HG02973 (cell line): Measurements from ENCODE around the gene MIER2.

Source experiments
- ATAC-seq: cut with Tn5 transposase; IDR thresholded peaks from one replicate; pipeline ENCODE4 v1.9.1; 2021; ENCODE audit warnings: moderate library complexity; ENCODE audit not compliant: unreplicated experiment

MIER2 gene

DNA sequence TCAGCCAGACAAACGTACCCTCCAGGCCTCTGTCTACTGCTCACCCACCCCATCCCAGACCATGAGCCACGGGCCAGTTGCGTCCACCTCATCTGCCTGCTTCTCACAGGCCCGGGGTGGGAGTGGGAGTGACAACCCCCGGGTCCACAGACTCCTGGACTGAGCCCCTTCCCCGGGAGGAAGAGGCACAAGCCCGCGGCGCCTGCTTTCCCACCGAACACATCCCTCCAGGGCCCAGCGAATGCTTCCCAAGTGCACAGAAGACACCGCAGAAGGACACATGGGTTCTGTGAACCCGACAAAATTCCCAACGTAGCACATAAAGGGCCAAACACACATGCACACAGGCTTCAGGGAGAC, 35.4 kb downstream of the MIER2 start:
- no peak for ATAC-seq

GRCh38 chr19:308471-309205, 36.0 kb downstream of the MIER2 start:
- no peak for ATAC-seq

GRCh38 chr19:307793-308420, 36.7 kb downstream of the MIER2 start:
- no peak for ATAC-seq

- ATAC-seq: no peak
These were observed 37.5 kb downstream of the MIER2 start for GRCh38 chr19:307111-307531.

DNA sequence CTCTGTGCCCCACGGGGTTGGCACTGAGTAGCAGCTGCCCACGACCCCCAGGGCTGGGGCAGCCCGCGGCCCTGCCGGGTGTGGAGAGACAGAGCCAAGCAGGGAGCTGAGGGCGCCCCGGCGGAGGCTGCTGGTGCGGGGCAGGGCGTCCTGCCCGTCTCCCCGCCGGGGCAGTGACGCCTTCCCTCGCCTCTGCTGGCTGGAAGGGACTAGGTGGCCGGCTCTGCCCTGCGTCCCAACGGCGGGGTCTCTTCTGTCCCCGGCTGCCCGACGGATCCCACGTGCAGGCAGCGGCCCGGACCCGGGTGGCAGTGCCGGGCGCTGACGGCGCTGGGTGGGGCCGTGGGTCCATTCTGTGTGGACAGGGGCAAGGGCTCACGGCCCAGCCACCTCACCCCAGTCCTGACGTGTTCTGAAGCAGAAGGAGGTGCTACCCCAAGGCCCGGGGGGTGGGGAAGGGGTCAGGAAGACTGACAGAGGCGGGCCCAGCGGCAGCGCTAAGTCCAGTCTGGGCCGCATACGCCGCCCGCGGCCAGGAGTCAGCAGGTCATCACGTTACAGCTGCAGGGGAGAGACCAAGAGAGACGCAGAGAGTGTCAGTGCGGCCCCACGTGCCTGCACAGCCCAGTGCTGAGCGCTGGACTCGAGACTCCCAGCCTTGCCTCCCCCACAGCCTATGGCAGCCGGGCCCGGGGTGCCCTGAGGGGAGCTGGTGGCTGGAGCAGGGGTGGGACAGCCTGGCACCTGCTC, 38.3 kb downstream of the MIER2 start:
- no peak for ATAC-seq

DNA sequence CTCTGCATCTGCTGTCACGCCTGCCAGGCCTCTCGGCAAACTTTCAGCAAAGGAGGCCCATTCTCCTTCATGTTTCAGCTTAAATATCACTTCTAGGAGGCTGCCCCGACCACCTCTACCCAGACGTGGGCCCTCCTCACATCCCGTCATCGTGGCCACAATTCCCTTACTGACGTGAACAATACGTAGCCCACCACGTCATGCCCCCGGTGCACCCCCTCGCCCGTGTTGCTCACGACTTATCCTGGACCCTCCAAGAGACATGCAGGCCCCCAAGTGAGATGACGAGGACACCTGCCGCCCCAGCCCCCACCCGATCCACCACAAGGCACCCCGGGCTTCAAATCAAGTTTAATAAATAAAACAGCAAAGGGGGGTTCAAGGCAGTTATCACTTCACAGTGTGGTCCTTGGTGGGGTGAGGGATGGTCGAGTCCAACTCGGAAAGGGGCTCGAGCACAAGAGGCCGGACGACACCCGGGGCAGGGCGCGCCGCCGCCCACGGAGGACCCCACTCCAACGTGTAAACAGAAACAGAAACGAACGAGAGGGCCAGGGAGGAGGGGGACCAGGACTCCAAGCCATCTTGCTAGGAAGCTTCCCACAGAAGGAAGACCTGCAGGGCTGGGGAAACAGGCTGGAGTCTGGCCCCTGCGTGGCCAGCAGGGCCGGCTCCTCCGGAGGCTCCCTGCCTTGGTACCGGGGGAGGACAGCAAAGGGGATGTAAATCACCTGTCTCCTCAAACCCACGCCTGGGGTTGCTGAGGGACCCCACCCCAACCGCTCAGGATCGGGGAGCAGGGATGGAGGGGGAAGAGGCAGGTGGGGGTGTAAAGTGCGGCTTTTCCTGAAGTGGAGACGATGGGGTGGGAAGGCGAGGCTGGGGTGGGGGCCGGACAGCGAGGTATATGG, 39.1 kb downstream of the MIER2 start:
- no peak for ATAC-seq

DNA sequence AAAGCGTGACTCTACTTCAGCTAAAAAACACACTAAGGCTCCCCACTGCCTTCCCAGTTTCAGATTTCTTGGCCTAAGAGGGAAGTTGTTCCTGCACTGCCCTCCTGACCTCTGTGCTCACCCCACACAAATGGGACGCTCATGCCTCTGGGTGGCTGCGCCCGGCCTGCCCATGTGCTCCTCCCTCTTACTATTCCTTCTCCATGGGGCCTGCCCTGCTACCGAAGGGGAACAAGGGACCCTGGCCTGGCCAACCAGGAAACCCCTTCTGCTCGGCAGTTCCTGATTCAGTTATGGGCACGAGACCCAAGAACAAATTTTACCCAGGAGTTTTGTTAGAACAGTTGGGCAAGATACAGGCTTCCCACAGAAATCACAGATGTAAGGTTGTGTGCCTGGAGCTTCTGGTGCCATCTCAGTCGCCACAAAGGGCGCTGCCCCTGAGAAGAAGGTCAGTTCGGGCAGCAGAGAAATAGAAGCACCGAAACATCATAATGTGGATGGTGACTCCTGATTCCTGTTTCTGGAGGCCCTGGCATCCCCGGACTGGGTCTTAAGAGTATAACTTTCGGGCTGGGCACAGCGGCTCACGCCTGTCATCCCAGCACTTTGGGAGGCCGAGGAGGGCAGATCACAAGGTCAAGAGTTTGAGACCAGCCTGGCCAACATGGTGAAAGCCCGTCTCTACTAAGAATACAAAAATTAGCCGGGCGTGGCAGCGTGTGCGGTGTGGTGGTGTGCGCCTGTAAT, 47.9 kb downstream of the MIER2 start:
- ATAC-seq: no peak

DNA sequence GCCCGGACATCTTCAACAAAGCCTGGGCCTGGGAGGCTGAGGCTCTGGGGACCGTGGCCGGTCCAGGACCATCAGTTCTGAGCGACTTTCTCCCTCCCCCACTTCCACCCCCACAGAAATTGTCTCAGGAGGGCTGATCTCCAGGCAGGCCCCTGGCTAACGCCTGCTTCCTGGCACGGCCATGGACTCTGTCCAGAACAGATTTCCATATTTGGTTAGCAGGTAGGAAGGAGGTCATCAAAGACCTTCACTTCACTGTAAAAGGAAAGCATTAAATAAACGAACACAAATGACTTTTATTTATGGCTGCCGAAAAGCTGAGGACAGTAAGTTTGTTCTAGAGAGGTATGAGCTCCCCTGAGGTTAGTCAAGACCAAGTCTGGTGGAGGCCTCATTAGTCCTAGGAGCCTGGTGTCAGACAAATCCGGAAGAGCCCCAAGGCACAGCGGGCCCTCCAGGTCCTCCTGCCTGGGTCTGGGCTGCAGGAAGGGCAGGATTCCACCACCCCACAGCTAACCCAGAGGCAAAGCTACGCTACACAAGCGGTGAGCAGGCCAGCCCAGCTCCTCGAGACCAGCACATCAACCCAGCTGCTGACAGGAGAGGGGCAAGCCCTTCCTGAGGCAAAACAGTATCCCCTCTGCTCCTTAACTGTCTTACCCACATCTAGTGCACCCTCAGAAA, 48.8 kb downstream of the MIER2 start:
- ATAC-seq: no peak

- ATAC-seq: no peak
These were observed 49.5 kb downstream of the MIER2 start for GRCh38 chr19:294946-295686.

DNA sequence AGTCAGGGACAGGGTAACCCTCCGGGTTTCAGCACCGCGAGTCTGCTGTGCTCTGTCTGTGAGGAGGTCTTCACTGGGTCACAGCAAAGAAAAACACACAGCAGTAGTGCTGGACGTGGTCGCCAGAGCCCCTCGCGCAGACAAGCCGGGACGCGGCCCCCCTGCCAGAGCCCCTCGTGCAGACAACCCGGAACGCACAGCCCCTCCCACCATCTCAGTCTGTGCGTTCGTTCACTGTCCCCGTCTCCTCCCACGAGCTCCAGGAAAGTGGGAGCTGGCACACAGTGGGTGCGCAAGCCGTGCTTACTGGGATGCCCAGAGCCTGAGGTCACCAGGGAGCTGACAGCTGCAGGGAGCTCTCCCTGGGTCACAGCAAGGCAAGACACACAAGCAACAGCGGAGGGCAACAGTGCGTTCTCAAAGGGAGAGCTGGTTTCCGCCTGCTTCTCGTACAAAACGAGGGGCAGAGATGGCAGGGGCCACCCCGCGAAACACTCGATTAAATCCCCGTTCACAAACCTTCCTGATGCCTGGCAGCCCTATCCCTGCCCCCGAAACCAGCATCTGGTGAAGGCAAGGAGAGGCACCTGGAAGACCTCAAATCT, 50.2 kb downstream of the MIER2 start:
- ATAC-seq: no peak

GRCh38 chr19:293436-294110, 51.0 kb downstream of the MIER2 start:
- no peak for ATAC-seq

GRCh38 chr19:292951-293350, 51.6 kb downstream of the MIER2 start:
- no peak for ATAC-seq

DNA sequence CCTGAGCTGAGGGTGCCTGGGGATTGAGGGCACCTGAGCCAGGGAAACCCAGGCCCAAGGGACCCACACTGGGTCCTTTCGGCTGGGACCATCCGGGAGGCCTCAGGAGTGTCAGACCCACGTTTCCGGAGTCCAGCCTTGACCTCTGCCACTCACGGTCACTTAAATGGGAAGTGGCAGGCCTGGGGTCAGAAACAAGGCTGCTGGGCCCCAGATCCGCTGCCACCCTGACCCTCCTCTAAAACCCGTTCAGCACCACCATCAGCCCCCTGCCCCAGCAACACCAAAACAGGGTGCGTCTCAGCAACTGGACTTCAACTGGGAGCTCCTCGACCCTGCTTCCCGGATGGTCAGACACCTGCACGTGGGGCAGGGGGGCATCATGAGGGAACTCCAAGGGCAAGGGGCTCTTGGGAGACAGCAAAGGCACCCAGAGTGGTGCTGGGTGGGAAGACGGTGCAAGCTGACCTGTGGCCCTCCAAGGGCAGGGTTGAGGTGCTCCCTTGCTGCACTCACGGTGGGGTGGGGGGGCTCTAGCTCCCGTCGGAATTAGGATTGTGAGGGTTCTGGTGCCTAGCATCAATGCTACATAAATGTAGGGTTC, 52.2 kb downstream of the MIER2 start:
- no peak for ATAC-seq

- no peak for ATAC-seq
These were observed 52.9 kb downstream of the MIER2 start for GRCh38 chr19:291561-292280.

DNA sequence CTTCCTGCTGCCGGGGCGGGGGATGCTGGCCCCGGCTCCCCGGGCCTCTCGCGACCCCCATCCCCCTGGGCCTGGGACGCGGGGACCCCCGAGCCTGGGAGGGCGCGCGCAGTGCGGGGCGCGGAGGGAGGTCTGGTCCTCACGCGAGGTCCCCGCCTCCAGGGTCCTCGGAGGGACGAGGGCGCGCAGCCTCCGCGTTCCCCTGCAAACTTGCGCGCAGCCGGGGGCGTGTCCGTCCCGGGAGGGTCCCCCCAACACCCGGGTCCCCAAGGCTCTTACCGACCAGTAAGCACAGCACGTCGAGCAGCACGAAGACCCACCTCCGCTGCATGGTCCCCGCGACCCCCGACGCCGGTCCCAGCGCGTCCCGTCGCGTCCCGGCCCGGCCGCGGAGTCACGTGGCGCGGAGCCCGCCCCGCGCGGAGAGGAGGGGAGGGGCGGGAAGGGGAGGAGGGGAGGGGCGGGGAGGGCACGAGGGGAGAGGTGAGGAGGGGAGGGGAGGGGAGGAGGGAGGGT, 53.5 kb downstream of the MIER2 start, which contains the start of gene PLPP2:
Gene PLPP2 (minus strand): TSS at position 398 of the 516 bp plus-strand sequence. CDS start 67 bp downstream, at position 331.
- ATAC-seq: no peak

DNA sequence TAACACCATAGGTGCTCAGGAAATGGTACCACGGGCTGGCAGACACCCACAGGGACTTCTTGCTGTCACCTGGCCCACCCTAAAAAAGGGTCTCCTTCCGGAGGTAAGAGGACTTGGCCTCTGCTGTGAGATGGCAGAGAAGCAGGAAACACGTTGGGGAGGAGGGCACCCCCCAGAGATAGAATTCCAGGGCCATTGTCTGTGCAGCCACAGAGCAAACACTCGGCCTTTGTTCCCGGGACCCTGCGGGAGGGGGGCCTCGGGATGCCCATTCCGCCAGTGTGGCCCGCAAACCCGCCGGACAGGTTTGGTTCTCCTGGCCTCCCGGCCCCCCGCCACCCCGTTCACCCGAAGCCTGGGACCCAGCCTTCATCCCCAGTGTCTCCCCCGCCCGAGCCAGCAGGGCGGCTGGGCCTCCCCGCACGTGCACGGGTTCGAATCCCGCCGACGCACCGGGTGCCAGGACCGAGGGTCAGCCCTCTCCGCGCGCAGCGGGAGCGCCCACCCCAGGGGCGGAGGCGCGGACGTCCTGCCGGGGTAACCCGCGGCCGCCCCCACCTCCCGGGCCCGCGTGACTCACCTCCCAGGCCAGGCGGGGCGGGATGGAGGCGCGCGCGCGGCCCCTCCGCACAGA, 54.1 kb downstream of the MIER2 start:
- ATAC-seq: no peak
